Fibroblast of lung (primary cell): ENCODE measurements around the gene HES7.

Experiments
- EZH2 ChIP-seq: IDR thresholded peaks from 2 replicates; pipeline ENCODE4 v1.5.1; 2012; ENCODE audit warnings: low read length, control low read depth, mild to moderate bottlenecking; ENCODE audit errors: missing control alignments
- TF ChIP-seq, protein P1 (sequence below), 2 donors: IDR thresholded peaks in 1 of 2; conservative IDR thresholded peaks in 1 of 2; 1 replicate in 1 of 2; 2 replicates in 1 of 2; pipeline ENCODE4 v1.5.1; 2011 to 2012; ENCODE audit warnings: low read length in 2 of 2, control low read depth in 1 of 2, inconsistent platforms in 1 of 2, low read depth in 1 of 2, mild to moderate bottlenecking in 1 of 2

DNA sequence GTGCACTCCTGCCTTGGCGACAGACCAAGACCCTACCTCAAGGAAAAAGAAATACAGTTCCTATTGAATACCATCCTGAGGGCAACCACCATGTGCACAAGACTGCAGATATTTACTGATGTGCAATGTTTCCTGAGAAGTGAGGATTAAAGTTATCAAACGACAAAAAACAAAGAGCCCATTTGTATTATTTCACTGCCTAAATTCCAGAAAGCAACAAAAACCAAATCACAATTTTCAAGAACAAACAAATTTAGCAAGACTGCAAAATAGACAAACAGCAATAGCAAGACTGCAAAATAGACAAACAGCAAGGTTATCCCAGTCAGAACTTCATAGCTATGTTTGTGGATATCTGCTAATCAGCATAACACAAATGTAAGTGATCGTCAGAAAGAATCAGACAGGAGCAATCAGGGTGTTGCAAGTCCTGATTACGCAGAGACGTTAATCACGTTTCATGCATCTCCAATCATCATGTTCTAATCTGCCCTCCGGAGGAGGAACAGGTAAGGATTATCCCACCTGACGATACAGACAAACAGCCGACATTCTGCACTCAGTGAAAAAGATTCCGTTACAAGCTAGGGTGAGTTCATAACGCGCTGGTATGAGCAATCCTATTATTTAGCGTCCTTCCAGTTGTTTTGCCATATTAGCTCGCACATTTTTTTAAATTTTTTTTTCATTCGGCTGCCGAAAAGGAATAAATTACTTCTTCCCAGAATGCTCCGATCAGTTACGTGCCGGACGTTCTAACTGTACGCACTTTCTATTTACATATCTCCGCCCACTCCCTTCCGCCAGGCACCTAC lies 49.4 kb upstream of the HES7 start:
- TF ChIP-seq, protein P1, sequence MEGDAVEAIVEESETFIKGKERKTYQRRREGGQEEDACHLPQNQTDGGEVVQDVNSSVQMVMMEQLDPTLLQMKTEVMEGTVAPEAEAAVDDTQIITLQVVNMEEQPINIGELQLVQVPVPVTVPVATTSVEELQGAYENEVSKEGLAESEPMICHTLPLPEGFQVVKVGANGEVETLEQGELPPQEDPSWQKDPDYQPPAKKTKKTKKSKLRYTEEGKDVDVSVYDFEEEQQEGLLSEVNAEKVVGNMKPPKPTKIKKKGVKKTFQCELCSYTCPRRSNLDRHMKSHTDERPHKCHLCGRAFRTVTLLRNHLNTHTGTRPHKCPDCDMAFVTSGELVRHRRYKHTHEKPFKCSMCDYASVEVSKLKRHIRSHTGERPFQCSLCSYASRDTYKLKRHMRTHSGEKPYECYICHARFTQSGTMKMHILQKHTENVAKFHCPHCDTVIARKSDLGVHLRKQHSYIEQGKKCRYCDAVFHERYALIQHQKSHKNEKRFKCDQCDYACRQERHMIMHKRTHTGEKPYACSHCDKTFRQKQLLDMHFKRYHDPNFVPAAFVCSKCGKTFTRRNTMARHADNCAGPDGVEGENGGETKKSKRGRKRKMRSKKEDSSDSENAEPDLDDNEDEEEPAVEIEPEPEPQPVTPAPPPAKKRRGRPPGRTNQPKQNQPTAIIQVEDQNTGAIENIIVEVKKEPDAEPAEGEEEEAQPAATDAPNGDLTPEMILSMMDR (conservative IDR thresholded peaks at IDR 0.05 in 1 of 2, IDR thresholded peaks at IDR 0.05 in 1 of 2; ENCODE audit: low read depth in 1 of 2, low read length in 2 of 2): no peak
- TF ChIP-seq EZH2: no peak
